OCI-LY3 (cell line): Measurements from ENCODE around the gene SORCS3.

Source experiments
- H2AFZ ChIP-seq: fragments of 200-600, 300-600 bp; shearing (Covaris generic); 2 replicates; pipeline ENCODE4 v1.6.0; 2014; ENCODE audit warnings: antibody characterized with exemption, low read depth, low read length
- H3K27ac ChIP-seq: fragments of 200-600, 300-600 bp; sonication (generic); 2 replicates; pipeline ENCODE4 v1.5.1; 2014; ENCODE audit warnings: mild to moderate bottlenecking, low read length, moderate library complexity, mixed read lengths
- H3K27me3 ChIP-seq: fragments of 200-600, 300-600 bp; sonication (generic); 2 replicates; pipeline ENCODE4 v1.6.1; 2014; ENCODE audit warnings: low read depth, low read length, mixed read lengths
- H3K36me3 ChIP-seq: fragments of 200-600, 300-600 bp; sonication (generic); replicated peaks from 2 replicates; pipeline ENCODE3; 2014; ENCODE audit warnings: low read depth, low read length, mixed read lengths
- H3K4me1 ChIP-seq: fragments of 300-600, 200-600 bp; sonication (generic); 2 replicates; pipeline ENCODE4 v1.6.1; 2014; ENCODE audit warnings: low read length, mixed read lengths
- H3K4me2 ChIP-seq: fragments of 200-600, 300-600 bp; sonication (generic); 2 replicates; pipeline ENCODE4 v1.6.1; 2014; ENCODE audit warnings: low read length, mixed read lengths
- H3K4me3 ChIP-seq: fragments of 300-600, 200-600 bp; sonication (generic); 2 replicates; pipeline ENCODE4 v1.5.1; 2014; ENCODE audit warnings: antibody characterized with exemption, mild to moderate bottlenecking, low read length, moderate library complexity
- H3K79me2 ChIP-seq: fragments of 300-600, 200-600 bp; shearing (Covaris generic); 2 replicates; pipeline ENCODE4 v1.6.1; 2014; ENCODE audit warnings: mild to moderate bottlenecking, low read length, mixed read lengths
- H3K9ac ChIP-seq: fragments of 300-600, 200-600 bp; shearing (Covaris generic); 2 replicates; pipeline ENCODE4 v1.6.0; 2014; ENCODE audit warnings: mild to moderate bottlenecking, low read length, moderate library complexity
- H3K9me3 ChIP-seq: fragments of 200-600, 300-600 bp; shearing (Covaris generic); 2 replicates; pipeline ENCODE4 v1.6.1; 2014; ENCODE audit warnings: low read length, mixed read lengths; ENCODE audit not compliant: insufficient read depth
- H4K20me1 ChIP-seq: fragments of 200-600, 300-600 bp; sonication (generic); 2 replicates; pipeline ENCODE4 v1.6.1; 2016; ENCODE audit warnings: low read length, mixed read lengths; ENCODE audit not compliant: insufficient read depth
- EZH2phosphoT487 ChIP-seq: fragments of 200-600 bp; shearing (Covaris generic); IDR thresholded peaks from 2 replicates; pipeline ENCODE4 v1.6.1; 2018; ENCODE audit warnings: antibody characterized with exemption, mixed run types, low read depth
- TF ChIP-seq, protein P1 (sequence below): fragments of 200-600, 300-600 bp; sonication (generic); IDR thresholded peaks from 2 replicates; pipeline ENCODE4 v1.5.1; 2014; ENCODE audit warnings: antibody characterized with exemption, low read length, low read depth

Gene SORCS3

GRCh38 chr10:104766341-104766740 is 125.3 kb downstream of the SORCS3 start:
- H3K27ac ChIP-seq, result no peak overlapping the region
- H3K9ac ChIP-seq, result no peak overlapping the region

DNA sequence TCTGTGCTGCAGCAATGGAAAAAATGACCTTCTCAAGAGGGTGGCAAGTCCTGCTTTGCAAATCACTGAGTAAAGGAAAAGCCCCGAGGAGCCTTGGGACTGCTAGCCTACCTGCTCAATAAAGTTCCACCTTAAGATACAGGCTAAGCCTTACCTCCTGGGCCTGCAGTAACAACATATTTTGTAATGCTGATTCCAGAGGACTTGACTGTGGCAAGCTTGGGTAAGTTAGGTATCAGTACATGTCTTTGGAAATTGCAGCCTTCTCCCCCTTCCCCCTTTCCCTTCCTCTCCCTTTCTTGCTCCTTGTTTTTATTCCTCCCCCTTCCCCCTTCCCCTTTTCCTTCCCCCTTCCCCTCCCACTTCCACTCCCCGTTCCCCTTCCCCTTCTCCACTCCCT is 126.2 kb downstream of the SORCS3 start:
- no peak overlapping the region for H3K9ac ChIP-seq
- no peak for TF ChIP-seq EZH2phosphoT487
- TF ChIP-seq, protein P1, sequence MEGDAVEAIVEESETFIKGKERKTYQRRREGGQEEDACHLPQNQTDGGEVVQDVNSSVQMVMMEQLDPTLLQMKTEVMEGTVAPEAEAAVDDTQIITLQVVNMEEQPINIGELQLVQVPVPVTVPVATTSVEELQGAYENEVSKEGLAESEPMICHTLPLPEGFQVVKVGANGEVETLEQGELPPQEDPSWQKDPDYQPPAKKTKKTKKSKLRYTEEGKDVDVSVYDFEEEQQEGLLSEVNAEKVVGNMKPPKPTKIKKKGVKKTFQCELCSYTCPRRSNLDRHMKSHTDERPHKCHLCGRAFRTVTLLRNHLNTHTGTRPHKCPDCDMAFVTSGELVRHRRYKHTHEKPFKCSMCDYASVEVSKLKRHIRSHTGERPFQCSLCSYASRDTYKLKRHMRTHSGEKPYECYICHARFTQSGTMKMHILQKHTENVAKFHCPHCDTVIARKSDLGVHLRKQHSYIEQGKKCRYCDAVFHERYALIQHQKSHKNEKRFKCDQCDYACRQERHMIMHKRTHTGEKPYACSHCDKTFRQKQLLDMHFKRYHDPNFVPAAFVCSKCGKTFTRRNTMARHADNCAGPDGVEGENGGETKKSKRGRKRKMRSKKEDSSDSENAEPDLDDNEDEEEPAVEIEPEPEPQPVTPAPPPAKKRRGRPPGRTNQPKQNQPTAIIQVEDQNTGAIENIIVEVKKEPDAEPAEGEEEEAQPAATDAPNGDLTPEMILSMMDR, result no peak
- H3K36me3 ChIP-seq, result no peaks in the 10 kb centered on the region
- no peak overlapping the region for H3K4me3 ChIP-seq
- no peaks in the 10 kb centered on the region for H4K20me1 ChIP-seq
- H3K9me3 ChIP-seq, result no peaks in the 10 kb centered on the region
- no peak overlapping the region for H2AFZ ChIP-seq
- H3K27ac ChIP-seq, result no peak overlapping the region
- no peaks in the 10 kb centered on the region for H3K4me1 ChIP-seq
- no peaks in the 10 kb centered on the region for H3K79me2 ChIP-seq
- H3K27me3 ChIP-seq, result no peaks in the 10 kb centered on the region
- H3K4me2 ChIP-seq, result no peak overlapping the region

More at GRCh38 chr10:104766341-104766740, 125.3 kb downstream of the SORCS3 start:
- TF ChIP-seq, protein P1, result no peak
- TF ChIP-seq EZH2phosphoT487, result no peak
- no peak overlapping the region for H3K4me3 ChIP-seq
- no peaks in the 10 kb centered on the region for H3K9me3 ChIP-seq
- H4K20me1 ChIP-seq, result no peaks in the 10 kb centered on the region
- no peaks in the 10 kb centered on the region for H3K36me3 ChIP-seq
- no peaks in the 10 kb centered on the region for H3K4me1 ChIP-seq
- no peak overlapping the region for H2AFZ ChIP-seq
- no peak overlapping the region for H3K4me2 ChIP-seq
- no peaks in the 10 kb centered on the region for H3K27me3 ChIP-seq
- no peaks in the 10 kb centered on the region for H3K79me2 ChIP-seq

- Histone ChIP-seq H2AFZ (no peak overlapping the region), H3K9ac (no peak overlapping the region), H3K9me3 (no peaks in the 10 kb centered on the region), H3K27me3 (no peaks in the 10 kb centered on the region), H3K36me3 (no peaks in the 10 kb centered on the region), H3K4me1 (no peaks in the 10 kb centered on the region), H3K27ac (no peak overlapping the region), H4K20me1 (no peaks in the 10 kb centered on the region), H3K4me2 (no peak overlapping the region), H3K4me3 (no peak overlapping the region), H3K79me2 (no peaks in the 10 kb centered on the region)
- TF ChIP-seq EZH2phosphoT487, result no peak
- TF ChIP-seq, protein P1, result peak; percentile 51
Observed at GRCh38 chr10:104767745-104768144, 126.7 kb downstream of the SORCS3 start.

DNA sequence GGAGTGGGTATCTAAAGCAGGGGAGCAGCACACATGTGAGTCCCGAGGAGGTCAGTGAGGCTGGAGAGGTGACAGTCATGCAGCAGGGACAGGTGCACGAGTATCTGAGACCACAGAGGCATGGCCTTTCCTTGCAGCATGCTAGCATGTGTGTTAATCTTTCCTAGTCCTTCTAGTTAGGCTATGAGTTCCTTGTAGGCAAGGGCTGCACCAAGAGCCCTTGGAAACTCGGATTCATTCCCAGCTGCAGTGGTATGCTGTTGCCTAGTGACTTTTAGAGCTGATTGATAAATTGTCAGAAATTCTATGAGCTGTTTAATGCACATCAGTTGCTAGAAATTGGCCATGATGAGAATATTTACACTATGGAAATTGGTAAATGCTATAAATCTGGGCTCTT is 132.0 kb downstream of the SORCS3 start:
- Histone ChIP-seq H2AFZ (no peak overlapping the region), H3K4me2 (no peak overlapping the region), H3K9ac (no peak overlapping the region), H3K4me1 (no peaks in the 10 kb centered on the region), H3K9me3 (no peaks in the 10 kb centered on the region), H3K27ac (no peak overlapping the region), H3K36me3 (no peaks in the 10 kb centered on the region), H3K4me3 (no peak overlapping the region), H3K79me2 (no peaks in the 10 kb centered on the region), H3K27me3 (no peaks in the 10 kb centered on the region), H4K20me1 (no peaks in the 10 kb centered on the region)
- no peak for TF ChIP-seq EZH2phosphoT487
- TF ChIP-seq, protein P1, result no peak
